D341Med (cell line): ENCODE results near the gene LTC4S.

Experiments used
- DNase-seq: peaks from one replicate; pipeline ENCODE4 v3.0.0; 2012; ENCODE audit warnings: low spot score

Gene LTC4S

DNA sequence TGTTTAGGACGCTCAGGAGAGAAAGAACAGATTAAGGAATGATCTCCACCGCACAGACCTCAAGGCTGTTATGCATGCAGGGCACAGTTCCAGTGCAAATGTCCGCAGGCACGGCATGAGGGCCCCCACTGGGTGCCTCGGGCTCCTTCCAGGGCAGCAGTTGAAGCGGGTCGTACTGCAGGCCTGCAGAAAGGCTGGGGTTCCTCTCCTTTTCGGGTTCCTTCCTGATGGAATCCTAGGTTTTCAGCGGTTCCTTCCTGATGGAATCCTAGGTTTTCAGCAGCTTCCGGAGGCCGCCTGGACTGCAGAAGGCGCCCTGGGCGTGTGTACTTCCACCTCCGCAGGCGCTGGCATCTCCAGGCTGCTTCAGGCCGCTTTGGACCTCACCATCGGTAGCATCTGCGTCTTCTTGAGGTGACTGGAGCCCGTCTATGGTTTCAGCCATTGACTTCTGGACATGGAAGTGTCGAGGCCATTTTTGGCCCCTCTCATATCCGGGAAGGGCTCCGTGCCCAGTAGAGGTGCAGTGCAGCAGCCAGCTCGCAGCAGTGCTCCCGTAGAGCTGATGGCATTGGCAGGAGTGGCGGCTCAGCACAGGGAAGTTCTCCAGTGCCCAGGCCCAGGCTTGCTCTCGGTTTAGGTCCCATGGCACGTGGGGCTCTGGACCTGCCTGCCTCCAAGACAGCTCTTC lies 18.5 kb downstream of the LTC4S start:
- no peak for DNase-seq

DNA sequence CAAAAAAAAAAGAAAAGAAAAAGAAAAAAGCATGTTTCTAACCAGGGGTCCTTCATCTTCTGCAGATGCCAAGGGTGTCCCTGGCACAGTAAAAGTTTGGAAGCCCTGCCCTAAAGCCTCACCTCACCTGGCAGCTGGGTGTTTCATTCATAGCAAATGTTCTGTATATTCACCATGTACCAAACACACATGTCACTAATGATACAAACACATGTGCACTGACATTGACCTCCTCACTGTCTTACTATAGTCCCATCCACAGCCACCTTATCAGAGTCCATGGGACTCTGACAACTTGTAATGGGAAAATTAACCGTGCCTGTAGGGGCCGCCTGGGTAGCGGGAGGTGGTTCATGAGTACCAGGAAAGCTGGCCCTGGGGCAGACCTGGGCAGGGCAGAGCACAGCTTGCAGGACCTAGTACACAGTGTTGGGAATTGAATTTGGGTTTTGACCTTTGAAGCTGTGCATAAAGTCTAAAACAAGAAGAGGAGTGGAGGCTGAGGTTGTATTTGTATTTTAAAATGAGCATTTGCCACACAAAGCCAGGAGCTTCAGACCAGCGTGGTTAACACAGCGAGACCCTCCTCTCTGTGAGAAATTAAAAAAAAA lies 19.3 kb downstream of the LTC4S start:
- DNase-seq: no peak

DNA sequence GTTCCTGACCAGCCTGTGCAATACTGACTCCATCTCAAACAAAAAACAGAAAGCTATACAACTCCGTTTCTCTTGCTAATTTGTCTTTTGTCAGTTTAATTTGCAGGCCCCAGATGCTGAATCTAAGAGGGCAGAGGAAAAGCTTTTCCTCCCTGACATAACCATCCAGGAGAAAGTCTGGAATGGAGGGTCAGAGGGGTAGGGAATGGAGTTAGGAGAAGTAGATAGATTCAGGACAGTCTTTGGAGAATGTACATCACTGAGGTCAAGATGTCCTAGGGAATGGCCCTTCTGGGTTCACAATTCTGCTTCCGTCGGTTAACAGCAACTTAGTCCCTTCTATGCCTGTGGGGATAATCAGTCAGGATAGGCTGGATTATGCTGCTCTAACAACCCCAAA lies 20.3 kb downstream of the LTC4S start:
- no peak for DNase-seq

DNA sequence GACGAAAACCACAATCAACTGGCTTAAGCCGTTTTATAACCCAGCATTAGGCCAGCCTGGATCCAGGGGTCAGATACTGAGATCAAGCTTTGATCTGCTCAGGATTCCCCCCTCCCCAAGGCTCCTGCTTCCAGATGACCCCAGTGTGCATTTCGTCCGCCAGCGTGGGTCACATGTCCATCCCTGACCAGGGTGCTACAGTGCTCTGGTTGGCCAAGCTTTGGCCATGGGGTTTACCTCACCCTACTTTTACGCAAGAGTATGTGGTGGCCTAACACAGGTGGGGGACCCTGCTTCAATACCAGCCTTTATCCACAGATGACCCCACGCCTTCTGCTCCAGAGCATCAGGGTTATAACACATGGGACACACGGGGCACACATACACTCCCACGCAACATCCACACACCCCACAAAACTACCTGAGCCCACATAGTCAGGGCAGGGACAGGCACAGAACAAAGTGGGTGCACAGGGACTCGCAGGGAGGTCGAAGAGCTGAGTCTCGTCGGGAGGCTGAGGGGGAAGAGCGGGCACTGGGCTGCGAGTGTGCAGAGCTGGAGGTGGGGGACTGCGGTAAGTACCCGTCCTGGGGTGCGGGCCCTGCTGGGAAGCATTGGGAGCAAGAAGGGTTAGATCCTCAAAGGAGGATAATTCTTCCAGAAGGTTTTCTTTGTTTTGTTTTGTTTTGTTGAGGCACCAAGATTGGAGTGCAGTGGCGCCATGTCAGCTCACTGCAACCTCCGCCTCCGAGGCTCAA lies 21.9 kb downstream of the LTC4S start:
- no peak for DNase-seq

DNA sequence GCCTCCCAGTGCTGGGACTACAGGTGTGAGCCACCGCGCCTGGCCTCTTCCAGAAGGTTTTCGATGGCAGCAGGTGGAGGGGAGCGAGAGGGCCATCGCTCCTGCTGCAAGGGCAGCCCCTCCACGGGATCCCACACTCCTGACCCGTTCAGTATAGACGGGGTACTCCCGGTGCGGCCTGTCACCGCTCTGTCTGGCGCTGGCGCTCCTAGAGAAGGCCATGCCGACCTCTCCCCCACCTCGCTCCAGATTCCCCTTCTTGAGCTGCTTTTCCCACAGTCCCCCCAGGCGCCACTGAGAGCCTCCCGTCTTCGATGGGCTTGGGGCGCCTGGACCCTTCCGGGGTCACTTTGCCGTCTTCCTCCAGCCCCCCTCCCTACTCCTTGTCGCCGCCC lies 22.6 kb downstream of the LTC4S start:
- DNase-seq: no peak

DNA sequence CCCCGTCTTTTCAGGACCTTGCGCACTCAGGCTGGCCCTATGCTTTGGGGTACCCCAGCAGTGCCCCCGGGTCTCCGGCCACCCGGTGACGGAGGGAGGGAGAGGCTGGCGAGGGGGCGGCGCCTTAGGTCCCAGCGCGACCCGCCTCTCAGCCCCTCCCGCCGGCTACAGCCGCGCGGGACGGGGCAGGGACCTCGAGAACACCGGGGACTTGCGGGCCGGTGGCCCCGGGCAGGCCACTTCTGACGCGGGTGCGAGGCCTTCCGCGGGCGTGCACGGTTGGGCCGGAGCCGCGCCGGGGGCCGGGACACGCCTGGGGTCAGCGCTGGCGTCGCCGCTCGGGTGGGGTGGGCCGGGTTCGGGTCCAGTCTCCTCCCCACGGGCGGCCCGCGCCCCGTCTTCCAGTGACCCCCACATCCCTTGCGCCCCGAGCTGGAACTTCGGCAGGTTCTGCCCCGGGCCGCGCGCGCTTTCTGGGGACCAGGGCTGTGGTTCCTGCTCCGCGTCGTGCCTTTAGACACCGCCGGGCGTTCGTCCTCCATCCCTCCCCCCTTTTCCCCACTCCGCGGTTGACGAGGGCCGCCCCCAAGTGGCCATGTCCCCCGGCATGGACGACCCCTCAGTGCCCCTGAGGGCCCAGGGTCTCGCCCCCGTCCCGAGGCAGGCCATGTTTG lies 23.1 kb downstream of the LTC4S start:
- DNase-seq: no peak

DNA sequence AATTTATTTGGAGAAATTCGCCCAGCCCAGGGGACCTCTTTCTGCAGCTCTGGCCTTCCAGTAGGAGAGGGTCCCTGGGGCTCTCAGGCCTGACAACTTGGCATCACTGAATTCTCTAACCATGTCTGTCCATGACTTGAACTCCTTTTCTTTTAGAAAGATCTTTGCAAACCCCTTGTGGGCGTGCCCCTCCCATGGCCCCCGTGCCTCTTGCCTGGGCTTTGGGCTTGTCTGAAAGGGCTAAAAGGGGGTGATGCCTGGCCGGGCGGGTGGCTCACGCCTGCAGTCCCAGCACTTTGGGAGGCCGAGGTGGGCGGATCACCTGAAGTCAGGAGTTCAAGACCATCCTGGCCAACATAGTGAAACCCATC lies 23.7 kb downstream of the LTC4S start:
- no peak for DNase-seq

DNA sequence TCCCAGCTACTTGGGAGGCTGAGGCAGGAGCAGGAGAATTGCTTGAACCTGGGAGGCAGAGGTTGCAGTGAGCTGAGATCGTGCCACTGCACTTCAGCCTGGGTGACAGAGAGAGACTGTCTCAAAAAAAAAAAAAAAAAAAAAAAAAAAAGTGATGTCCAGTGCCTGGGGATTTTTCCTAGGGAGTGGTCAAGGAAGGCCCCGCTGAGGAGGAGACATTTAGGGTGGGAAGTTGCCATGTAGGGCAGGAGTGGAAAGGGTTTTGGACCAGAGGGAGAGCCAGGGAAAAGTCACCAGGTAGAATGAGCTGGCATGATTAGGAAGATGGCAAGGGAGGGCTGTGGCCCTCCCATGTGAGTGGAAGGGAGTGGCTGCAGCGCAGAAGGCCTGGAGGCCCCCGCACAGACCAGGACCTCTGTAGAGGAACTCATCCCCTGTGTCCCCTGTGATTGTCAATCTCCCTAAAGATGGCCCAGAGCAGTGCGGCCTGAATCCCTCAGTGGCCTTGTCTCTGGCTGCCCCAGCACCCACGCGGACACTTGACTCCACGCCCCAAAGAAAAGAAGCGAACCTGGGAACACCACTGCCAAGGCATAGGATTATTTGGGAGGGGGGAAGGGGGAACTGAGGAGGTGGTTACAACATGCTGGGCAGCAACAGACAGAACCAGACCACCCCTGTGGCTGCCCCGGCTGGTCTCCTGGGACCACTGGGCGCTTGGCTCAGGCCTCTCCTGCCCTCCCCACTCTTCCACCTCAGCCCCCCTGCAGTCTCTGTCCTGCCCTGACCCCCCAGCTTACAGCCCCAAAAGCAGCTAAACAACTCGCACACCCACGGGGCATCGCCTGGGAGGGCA lies 24.3 kb downstream of the LTC4S start:
- DNase-seq: no peak

DNA sequence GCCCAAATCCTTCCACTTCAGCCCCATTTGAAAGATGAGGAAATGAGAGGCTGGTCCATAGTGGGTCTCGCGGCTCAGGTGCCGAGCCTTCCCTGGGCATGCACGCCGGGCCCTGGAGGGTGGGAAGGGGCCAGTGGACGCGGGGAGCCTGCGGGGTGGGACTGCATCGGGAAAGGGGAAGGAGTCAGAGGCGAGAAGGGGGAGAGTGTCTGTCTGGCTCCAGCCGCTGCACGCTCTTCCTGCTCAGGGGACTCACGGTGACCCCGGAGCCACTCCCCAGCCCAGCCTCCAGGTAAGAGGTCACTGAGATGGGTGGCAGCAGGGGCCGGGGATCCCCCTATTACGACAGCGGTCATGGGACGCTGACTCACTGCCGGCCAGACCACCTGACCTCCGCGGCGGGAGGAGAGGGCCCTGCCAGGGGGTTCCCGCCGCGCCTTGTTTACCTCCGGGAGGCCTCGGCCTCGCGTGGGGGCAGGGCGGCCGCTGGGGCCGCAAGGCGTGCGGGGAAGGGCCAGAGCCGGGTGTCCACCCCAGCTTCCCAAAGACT lies 25.0 kb downstream of the LTC4S start:
- DNase-seq: no peak

DNA sequence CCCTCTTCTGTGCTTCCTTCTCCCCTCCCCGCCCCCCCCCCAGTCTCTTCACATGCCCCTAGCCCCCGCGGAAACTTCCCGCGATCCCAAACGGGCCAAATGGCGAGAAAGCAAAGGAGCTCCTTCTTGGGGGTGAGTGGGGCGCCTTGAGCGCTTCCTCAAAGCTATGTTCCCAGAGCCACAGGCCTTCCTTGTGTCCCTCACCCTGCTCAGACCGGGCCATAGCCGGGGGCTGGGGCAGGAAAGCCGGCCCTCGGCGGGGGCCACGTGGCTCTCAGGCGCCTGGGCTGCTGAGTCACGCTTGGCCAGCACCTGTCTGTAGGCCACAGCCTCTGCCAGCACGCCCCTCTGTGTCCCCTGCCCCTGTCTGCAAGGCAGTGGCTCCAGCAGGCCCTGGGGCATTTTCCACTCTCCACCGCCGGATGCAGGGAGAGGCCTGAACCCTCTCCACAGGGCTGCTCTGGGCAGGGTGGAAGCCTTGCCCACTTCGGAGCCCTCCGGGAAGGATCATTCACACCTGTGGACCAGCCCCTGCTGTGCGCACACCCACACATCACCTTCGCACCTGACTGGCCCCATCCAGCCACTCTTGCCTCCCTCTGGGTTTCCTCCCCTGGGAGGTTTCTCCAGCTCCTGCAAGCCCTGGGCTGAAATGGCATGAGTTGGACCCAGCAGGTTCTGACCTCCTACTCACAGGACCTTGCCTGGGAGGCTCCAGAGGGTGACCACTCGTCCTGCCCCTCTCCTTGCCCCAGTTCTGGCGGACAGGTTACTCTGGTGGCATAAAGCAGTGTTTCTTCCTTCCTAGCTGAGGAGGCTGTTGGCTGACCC lies 25.7 kb downstream of the LTC4S start:
- peak; percentile 35 for DNase-seq

DNA sequence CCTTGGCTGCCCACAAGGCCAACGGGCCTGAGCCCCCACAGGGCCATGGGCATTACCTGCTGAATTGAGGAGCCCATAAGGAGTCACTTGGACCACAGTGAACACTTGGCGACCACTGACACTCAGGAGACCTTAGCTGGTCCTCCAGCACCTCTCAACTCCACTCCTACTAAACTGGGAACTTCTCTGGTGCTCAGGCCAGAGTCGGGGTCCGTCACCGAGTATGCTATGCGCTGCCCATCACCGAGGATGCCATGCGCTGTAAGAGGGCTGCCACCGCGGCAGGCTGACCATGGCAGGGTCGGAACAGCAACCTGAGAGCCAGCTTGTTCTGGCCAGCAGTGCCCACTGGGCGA lies 26.3 kb downstream of the LTC4S start:
- DNase-seq: no peak

DNA sequence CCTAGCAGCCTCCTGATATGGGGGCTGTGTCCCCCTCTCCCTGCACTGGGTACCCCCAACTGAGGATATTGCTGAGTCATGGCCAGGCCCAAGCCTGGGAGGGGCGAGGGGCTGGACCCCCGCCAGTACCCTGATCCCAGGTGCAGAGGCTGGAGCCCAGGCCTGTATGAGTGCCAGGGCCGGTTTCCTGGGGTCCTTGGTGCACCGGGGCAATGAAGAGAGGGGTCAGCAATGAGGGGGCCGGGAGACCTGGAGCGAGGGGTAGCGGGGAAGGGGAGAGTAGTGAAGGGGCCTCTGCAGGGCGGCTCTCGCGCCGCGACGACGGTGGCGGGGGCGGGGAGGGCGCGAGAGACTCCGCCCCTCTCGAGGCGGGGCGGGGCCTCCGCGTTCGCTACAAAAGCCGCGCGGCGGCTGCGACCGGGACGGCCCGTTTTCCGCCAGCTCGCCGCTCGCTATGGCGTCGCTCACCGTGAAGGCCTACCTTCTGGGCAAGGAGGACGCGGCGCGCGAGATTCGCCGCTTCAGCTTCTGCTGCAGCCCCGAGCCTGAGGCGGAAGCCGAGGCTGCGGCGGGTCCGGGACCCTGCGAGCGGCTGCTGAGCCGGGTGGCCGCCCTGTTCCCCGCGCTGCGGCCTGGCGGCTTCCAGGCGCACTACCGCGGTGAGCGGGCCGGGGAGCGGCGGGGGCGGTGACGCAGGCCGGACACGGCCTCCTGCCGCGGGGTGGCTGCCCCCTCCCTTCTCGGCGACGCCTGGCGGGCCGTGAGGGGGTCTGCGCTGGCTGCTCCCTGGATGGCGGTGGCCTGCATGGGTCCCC lies 26.9 kb downstream of the LTC4S start, which contains the start of gene SQSTM1:
SQSTM1 (plus strand) TSS at position 423 of the 815 bp plus-strand sequence; CDS start at position 455, 32 bp downstream.
- peak; percentile 95 for DNase-seq

DNA sequence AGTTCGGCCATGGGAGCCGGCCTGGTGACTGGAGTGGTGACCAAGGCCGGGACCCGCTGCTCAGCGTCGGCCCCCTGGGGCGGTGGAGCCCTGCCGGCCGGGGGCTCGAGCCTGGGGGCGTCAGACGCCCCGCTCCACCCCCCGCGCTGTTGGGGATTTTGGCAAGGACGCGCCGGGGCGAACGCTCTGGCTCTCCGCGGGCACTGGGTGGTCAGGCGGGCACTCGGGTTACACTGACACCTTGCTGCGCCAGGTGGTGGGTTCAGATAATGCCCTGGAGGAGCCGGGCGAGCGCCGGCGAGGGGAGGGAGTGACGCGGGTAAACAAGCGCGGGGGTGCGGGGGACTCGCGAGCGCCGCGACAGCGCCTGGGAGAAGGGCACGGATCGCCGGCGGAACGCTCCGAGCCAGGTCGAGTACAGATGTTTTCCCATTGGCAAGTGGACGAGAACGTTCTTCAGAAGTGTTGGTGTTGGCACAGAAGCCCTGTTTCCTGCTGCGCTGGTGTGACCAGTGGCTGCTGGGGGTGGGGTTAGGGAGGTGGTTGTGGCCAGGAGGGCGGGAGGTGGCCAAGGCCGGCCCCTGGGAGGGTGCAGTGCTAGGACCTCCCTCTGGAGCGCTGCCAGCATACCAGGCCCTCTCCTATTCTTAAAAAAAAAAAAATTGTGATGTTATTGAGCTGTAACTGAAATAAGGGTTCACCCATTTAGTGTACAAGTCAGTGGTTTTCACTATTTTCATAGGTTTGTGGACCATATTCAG lies 27.7 kb downstream of the LTC4S start:
- DNase-seq: peak; percentile 84

DNA sequence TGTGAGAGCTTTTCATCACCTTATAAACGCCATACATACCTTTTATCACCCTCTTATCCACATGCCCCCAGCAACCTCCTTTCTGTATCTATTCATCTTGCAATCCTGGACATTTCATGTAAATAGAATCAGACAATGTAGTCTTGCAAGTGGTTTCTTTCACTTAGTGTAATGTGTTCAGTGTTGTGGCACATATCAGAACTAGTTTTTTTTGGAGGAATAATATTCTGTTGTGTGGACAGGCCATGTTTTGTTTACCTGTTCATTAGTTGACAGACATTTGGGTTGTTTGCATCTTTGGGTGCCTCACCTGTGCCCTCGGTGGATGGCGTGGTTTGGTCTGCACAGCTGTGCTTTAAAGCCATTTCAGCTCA lies 28.3 kb downstream of the LTC4S start:
- DNase-seq: no peak

DNA sequence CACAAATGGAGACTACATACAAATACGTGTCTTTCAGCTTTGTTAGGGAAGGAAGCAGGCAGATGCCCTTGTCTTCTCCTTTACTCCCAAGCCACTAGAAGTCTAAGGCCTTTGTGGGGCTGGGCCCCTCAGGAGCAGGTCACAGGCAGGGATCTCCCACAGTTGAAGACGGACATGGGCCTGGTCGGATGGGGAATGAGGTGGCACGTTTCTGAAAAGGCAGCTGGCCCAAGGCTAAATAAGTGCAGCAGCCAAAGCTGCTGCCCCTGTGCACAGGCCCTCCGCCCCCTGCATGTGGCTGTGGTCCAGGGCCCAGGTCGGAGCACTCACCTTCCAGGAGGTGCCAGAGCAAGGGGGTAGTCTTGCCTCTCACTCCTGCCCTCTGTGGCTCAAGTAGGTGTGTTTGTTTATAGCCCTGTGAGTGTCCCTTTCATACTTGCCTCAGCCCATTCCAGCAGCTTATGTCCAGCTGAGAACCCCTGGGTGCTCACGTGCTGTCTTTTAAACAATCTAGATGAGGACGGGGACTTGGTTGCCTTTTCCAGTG lies 28.7 kb downstream of the LTC4S start:
- peak; percentile 8 for DNase-seq

DNA sequence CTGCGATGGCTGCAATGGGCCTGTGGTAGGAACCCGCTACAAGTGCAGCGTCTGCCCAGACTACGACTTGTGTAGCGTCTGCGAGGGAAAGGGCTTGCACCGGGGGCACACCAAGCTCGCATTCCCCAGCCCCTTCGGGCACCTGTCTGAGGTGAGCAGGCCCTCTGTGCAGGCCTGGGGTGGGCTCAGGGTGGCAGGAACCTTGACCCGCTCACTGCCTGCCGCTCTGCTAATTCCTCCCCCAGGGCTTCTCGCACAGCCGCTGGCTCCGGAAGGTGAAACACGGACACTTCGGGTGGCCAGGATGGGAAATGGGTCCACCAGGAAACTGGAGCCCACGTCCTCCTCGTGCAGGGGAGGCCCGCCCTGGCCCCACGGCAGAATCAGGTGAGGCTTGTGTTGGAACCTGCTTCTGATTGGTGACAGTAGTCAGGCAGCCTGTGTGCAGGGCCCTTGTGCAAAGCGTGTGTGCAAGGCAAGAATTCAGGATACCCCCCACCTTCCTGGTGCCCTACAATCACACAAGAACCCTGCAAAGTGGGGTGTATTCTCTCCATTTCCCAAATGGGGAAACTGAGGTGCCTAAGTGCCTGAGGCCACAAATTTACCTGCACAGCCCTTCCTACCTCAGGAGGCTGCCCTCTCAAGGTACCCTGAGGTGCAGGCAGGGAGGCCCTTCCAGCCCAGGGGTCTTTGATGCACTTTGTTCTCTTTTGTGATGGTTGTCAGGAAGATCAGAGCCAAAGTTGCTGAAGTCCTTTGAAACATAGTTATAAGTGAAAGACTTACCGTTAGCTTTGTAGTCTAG lies 30.4 kb downstream of the LTC4S start:
- DNase-seq: peak; percentile 11

DNA sequence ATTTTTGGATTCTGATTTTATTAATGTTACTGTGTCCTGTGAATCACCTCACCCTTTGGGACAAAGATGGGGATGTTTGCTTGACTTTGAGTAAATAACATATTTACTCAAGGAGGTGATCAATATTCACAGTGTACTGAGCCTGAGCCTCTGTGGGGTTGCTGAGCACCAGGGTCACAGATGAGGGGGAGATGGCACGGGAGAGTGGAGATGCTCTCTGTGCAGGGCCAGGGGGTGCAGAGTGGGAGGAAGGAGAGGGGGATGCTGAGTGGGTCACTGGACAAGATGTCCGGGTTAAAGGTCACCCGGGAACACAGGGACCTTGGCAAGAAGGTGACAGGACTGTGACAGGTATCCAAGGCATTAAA lies 30.9 kb downstream of the LTC4S start:
- DNase-seq: no peak

DNA sequence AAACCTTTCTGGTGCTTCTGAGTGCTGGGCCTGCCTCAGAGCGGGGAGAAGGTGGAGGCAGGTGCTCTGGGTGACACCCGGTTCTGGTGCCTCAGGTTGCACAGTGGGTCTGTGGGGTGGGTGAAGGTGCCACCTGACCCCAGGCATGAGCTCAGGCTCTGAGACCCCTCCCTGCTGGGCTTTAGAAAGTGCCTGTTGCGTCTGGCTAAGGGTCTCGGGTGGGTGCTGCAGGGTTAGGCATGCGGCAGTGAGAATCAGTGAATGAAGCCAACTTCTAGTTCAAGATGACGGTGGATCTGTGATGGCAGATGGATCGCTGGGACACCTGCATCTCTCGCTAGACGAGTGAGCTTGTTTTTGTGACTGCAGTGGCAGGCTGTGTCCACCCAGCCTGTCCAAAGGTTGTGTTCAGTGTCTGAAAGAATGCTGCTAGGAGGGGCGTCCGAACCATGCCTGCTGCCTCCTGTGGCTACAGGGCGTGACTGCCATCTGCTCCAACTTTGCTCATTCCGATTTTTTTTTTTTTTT lies 31.9 kb downstream of the LTC4S start:
- DNase-seq: no peak
